Measurements from ENCODE around the gene CACNB3.

Gene CACNB3

DNA sequence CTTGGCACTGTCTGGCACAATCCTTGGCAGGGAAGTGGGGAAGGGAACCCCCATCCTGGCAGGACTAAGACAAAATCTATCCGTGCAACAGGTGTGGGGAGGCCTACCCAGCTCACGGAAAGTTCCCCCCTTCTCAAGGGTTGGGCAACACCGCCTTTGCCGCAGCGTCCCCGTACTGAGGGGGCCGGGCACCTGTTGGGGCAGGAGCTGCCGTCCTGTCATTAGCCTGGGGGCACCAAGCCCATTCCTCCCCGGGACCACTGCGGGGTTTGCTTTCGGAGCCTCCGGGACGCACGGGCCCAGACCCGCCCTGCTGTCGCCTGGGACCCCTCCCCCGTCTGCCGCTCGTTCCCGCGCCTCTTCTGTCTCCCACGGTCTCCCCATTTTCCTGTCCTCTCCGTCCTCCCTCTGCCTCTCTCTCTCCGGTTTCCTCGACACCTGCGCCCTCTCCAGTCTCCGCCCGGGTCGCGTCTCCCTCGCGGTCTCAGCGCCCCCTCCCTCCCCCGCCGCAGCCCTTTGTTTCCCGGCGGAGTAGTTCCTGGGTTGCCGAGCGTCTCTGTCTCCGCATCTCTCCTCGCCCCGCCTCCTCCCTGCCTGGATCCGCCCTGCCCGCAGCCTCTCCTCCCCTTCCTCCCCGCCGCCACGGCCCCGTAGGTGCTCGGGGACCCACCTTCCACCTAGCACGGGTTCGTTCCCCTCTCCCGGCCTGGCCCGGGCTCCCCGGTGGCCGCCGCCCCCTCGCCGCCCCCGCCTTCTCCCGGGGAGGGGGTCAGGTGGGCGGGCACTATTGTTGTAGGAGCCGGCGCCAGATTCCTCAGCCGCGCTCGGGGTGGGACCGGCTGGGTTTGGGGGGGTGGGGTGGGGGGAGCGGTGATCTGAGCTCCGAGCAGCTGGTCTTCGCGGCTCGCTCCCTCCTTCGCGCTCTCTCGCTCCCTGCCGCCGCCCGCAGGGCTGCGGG lies at the start of gene CACNB3:
CACNB3 (plus strand) TSS at position 624 of the 958 bp plus-strand sequence. CDS start 434 bp downstream, outside the sequence.
- DNase-seq = peak; percentile 81

DNA sequence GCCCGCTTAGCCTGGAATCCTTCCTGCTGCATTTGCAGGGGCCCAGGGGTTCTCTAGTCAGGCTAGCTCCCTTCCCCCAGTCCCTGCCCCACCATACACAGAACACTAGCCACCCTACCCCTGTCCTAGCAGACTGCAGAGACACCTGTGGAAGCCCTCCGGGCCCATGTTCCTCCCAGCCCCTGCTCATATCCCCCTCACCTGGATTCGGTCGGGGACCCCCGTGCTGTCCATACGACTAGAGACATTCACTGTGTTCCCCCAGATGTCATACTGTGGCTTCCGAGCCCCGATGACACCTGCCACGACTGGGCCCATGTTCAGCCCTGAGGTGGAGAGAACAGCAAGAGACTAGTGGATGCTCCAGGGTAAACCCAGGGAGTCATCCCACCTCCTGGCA lies 49.6 kb upstream of the CACNB3 start:
- no peak for DNase-seq

- no peak for DNase-seq
Measured at GRCh38 chr12:48770756-48771155, 47.5 kb upstream of the CACNB3 start.

- no peak for DNase-seq
Measured at GRCh38 chr12:48771588-48772112, 46.6 kb upstream of the CACNB3 start.

GRCh38 chr12:48773686-48774085 lies 44.6 kb upstream of the CACNB3 start:
- no peak for DNase-seq

DNA sequence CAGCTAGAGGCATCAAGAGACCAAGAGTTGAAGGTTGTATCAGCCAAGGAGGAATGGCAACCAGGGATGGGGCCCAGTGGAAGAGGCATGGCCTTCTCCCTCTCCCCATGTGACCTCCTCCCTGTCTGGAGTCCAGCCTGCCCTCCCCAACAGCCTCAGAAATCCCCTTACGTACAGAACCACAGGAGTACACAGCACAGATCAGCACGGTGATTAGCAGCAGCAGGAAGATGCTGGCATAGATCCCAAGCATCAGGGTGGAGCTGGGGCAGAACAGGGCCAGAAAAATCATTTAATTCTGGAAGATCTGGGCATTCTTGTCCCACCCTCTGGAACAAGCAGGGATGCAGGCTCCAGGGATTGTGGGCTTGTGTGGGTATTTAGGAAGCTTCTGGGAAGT lies 43.8 kb upstream of the CACNB3 start:
- no peak for DNase-seq

GRCh38 chr12:48775299-48775698 lies 43.0 kb upstream of the CACNB3 start:
- DNase-seq = no peak

DNA sequence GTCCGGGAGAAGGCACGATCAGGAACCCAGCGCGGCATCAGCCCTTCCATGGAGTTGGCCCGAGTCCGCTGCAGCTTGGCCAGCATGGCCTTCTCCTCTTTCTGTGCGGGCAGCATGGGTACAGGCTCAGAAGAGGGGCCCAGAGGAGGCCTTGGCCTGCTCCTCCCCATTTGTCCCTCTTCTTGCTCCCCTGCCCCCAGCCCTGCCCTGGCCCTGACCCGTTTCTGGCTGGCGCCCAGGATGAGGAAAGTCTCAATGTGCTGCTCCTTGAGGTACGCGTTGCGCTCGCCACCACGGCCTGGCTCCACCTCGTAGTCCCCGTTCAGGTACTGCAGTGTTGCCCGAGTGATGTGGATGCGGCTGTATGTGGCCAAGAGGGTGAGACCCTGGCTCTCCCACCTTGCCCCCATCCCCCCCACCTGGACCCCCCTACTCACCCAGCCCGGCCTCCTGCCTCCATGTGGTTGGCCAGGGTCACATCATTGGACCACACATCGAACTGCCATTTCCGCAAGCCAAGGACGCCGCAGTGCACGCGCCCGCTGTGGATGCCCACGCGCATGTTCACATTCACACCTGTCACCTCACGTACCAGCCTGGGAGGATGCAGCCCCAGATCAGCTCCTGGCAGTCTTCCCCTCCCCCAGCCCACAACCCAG lies 42.2 kb upstream of the CACNB3 start:
- no peak for DNase-seq

DNA sequence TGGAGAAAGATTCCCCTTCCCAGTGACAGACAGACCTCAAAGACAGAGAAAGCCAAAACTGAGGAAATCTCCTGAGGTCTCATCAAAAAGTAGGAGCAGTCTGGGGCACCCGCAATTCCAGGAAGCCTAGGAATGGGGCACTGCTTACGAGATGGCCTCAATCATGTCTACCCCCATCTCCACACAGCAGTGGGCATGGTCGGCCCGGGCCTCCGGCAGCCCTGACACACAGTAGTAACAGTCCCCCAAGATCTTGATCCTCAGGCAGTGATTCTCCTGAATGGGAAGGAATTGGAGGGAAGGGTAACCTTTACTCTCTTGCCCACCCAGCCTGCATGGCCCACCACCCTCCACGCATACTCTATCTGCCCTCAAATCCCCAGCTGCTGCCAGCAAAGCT lies 41.3 kb upstream of the CACNB3 start:
- DNase-seq = no peak

GRCh38 chr12:48777501-48778400 lies 40.5 kb upstream of the CACNB3 start:
- no peak for DNase-seq

DNA sequence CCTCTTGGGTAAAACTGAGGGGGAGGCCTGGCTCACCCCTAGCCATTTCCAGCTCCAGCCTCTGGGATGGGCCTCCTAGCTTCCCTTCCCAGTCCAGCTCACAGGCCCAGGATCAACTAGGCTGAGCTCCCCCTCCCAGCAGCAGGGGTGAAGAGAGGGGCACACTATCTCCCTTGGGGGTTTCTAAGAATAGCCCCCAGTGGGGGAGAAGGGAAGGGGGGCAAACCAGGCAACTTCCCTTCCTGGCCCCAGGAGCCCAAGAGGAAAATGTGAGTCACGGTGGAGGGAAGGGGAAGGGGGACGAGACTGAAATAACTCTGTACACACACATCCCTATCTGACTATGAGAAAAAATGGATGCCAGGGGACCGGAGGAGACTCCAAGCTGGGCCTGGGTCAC lies 38.4 kb upstream of the CACNB3 start:
- no peak for DNase-seq

DNA sequence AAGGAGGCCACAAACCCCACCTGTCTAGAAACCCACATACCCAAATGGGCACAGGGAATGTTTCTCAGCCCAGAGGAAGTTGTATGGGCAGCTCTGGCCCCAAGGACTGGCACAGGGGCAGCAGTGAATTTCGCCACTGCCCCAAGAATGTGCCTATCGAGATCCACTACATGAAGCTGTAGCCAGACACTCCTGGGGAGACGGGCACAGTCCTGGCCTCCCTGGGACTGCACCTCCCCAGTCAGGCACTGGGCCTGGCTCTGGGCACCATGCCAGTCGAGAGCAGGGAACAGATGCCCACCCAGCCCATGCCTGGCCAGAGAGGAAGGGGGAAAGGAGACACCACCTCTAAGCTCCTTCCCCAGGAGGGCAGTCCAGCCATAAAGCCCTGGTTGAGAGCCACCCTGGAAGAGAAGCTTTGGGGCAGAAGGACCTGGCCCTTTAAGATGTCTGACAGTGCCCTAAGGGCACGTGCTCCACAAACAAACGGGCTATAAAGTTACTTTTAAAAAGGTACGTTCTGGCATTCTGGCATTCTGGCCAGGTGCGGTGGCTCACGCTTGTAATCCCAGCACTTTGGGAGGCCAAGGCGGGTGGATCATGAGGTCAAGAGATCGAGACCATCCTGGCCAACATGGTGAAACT lies 37.8 kb upstream of the CACNB3 start:
- no peak for DNase-seq

DNA sequence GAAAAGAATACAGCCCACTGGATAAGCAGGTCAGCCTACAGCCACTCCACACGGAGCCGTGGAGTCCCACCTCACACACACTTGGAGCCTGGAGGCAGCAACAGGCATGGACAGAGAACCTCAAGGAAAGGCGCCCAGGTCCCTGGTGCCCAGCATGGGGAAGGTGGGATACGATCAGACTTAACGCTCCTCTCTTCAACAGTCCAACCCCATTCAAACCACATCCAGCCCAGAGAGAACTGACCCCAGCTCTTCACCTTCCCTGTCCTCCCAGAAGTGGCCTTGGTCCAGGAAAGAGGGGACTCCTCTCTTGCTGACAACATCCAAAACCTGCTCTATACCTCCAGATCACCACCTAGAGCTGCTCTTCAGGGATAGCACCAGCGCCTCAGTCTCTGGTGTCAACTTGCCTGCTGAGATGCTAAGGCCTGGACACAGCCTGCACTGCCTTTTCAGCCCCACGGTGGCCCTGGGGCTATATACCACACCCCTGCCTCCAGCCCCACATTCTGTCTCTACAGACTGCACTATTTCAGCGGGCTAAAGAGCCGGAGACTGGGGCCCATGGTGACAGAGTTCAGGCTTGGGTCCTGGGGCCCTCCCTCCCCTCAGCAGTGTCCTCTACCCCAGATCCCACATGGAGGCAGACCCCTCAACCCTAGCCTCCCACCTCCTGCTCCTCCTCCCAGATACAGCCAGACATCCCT lies 36.4 kb upstream of the CACNB3 start:
- no peak for DNase-seq

DNA sequence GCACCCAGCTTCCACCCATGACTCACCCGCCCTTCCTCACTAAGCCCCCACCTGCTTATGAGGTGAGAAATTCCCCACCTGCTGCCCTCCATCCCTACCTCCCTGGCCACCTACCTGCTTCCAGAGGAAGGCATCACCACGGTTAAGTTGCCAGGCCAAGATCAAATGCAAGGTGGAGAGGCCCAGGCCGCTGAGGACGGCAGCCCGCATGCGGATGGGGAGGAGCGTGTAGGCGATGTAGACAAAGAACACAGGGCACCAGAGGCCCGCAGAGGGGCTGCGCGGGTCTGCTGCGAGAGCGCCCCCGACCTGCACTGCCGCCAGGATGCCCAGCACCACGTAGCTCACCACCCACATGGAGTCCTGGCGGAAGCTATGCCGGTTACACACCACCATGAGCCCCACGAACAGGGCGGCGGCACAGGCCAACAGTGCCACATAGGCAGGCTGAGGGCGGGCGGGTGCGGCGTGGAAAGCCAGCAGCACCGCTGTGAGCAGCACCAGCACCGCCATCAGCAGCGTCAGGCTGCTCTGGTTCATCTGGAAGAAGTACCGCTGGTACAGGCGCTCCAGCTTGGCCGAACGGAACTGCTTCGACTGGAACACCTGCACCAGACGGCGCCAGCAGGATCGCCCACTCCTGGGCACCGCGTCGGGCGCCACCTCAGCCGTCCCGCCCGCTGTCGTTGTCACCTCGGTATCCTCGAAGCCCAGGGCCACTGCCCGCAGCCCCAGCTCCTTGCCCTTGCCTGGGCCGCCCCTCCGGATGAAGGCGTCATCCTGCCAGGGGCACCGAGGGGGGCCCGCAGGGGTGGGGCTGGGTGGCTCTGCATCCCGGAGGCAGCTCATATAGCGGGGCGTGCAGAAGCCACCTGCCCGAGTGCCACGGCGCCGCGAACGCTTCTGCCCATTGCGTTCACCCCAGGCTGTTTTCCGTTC lies 35.6 kb upstream of the CACNB3 start:
- no peak for DNase-seq

- no peak for DNase-seq
Measured at GRCh38 chr12:48783432-48783831, 34.9 kb upstream of the CACNB3 start.

DNA sequence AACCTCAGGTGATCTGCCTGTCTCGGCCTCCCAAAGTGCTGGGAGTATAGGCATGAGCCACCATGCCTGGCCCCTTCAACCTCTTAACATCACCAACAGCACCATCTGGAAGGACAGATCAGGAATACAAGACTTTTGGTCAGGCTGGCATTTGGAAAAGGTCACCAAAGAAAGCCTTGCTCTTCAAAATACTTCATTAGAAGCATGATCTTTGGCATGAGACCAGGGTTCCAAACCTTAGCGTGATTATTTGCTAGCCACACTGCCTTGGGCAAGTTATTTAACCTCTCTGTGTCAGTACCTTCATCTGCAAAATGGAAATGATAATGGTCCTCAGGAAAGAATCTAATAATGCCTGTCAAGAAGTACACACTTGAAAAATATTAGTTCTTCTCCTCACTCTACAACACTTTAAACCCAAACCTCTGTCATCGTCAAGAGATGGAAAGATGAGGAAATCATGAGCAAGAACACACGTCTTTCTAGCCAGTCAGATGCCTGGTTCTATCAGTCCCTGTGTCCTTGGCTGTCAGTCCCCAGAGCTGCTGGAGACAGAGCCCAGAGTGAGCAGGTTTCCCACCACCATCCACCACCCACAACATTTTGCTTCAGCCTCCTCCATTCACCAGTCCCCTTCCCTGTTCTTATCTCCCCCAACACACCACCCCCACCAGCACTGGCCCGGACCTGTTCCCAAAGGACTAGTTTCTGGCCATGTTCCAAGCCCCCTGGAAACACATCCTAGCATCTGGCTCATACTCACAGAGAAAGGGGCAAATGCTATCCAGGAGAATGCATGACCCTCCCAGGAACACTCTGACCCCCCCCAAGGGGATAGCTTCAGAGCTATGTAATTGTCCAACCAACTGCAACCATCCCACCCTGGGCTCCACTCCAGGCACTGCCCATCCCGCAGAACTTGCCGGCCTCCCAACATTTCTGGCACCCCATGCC lies 31.4 kb upstream of the CACNB3 start:
- no peak for DNase-seq

DNA sequence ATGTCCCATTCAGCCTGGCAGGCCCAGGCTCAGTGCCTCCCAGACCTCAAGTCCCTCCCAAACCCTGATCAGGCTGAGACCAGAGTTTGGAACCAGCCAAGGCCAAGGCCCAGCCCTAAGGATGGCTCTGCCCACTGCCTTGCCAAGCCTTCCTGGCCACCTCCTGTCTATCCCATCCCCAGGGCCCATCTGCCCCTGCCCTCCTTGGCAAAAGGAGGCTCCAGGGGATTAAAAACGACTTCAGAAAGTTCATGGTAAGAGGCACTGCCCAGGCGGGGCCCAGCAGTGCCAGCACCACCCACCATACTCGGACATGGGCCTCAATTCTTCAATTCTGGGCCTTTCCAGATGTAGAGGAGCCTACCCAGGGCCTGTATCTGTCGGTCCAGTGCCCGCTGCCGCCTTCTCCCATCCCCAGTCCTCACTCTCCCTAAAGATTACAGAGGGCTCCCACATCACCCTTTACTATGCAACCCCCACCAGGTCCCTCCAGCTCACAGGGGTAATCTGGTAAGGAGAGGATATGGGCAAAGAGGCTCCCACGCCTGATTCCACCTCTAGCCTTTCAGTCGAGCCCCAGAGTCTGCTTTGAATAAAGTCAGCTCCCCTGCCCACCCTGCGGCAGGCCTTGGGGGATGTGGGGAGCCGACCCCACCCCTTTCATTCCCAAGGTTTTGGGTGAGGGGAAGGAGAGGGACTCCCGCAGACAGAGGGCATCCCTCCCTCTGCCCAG lies 30.3 kb upstream of the CACNB3 start:
- DNase-seq = no peak

DNA sequence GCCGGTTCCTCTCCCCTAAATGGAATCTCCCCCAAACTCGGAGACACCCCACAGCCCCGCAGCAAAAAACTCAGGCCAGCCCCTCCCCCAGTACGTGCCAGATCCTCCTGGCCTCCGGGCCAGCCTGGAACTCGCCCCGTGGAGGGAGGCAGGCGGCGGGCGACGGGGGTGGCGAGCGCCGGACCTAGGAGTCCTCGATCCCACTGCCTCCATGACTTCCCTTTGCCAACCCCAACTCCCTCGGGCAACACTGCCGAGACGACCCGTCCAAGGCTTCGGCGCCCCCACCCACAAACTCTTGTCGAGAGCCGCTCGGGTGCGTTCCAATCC lies 29.8 kb upstream of the CACNB3 start:
- DNase-seq = no peak

Measured in NCI-H2107 (cell line).